Stimulated activated naive CD4-positive, alpha-beta T cell treated with Interleukin-2 at 50 U/mL for 16 hours (primary cell): Measurements from ENCODE around the gene LRRC40.
"Not testable (repeated sequence)": the region's sequence is repeated elsewhere in the genome, so short reads cannot be mapped to it uniquely, and the experiment has no call there.

ENCODE experiments used
- DNase-seq: peaks from one replicate; lab custom pipeline; 2025; lab: John Stamatoyannopoulos, UW

The LRRC40 gene

GRCh38 chr1:70202173-70202758, 3.1 kb downstream of the LRRC40 start:
- DNase-seq = no peak

GRCh38 chr1:70200065-70200464, 5.3 kb downstream of the LRRC40 start:
- DNase-seq = no peak

- no peak for DNase-seq
These were observed 9.0 kb downstream of the LRRC40 start for GRCh38 chr1:70196333-70196732.

GRCh38 chr1:70195342-70195741, 10.0 kb downstream of the LRRC40 start:
- no peak for DNase-seq

- DNase-seq = no peak
These were observed 10.8 kb downstream of the LRRC40 start for GRCh38 chr1:70194601-70195000.

- not testable (repeated sequence) for DNase-seq
These were observed 12.9 kb downstream of the LRRC40 start for GRCh38 chr1:70192446-70192845.

DNA sequence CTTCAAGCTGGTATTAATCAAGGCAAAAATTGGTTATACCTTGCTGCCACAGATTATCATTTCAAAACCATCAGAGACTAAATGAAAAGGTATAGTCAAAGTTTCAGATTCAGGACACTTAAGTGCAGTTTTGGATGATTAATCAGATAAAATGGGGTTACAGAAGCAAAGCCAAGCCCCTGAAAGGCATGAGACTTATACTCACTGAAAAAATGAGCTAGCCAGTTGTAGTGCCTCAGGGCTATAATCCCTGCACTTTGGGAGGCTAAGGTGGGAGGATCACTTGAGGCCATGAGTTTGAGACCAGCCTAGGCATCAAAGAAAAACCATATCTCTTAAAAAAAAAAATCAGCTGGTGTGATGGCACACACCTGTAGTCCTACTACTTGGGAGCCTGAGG, 15.2 kb downstream of the LRRC40 start:
- DNase-seq = no peak

GRCh38 chr1:70188522-70188921, 16.9 kb downstream of the LRRC40 start:
- no peak for DNase-seq

DNA sequence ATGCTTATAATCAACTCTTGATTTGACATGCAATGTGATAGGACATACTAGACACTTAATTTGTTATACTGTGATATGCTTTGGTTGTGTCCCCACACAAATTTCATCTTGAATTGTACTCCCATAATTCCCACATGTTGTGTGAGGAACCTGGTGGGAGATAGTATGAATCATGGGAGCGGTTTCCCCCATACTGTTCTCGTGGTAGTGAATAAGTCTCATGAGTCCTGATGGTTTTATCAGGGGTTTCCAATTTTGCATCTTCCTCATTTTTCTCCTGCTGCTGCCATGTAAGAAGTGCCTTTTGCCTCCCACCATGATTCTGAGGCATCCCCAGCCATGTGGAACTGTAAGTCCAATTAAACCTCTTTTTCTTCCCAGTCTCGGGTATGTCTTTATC, 20.2 kb downstream of the LRRC40 start:
- DNase-seq = not testable (repeated sequence)

DNA sequence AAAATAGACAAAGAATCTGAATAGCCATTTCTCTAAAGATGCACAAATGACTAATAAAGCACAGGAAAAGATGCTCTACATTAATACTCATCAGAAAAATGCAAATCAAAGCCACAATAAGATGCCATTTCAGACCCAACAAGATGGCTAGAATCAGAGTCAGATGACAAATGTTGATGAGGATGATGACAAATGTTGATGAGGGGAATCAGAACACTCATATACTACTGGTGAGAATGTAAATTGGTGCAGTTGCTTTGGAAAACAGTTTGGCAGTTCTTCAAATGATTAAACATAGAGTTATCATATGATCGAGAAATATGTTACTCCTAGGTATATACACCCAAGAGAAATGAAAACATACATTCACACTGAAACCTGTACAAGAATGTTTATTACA, 33.9 kb downstream of the LRRC40 start:
- no peak for DNase-seq

DNA sequence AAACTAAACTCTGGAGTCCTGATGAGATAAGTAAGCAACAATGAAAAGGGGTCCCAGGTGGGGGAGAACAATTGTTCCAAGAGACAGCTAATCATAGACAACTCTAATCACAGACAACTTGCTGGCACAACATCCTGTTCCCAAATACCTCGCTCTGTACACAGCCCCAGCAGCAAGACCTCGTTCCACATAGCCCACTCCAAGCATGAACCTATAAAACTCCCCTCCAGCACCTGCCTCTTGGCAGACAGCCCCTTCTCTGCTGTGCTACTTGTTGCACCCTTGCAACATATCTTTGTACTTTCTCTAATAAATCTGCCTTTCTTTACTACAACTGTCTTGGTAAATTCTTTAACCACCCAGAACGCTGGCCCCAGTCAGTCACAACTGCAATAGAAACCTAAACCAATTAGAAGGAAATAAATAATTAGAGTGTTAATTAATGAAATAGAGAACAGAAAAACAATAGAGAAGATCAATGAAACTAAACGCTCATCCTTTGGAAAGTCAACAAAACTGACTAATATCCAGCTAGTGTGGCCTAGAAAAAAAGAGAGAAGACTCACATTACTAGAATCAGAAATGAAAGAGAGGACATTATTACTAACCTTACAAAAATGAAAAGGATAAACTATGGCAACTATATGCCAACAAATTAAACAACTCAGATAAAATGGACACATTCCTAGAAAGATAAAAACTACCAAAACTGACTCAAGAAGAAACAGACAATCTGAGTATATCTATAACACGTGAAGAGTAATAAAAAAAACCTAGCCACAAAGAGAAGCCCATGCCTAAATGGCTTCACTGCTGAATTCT, 36.1 kb downstream of the LRRC40 start:
- no peak for DNase-seq

GRCh38 chr1:70168283-70168682, 37.1 kb downstream of the LRRC40 start:
- DNase-seq = no peak

DNA sequence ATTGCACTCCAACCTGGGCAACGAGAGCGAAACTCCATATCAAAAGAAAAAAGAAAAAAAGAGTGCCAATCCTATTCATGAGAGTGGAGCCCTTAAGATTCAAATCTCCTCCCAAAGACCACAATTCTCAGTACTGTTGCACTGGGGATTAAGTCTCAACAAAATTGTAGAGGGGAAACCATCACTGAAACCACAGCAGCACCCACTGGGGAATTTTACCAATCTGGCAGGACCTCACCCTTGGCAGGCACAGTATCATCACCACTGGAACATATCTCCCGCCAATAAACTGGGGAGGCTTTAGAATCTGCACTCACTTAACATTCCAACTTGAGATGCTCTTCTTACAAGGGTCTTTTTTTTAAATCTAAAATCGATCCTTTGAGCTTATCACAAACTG, 41.0 kb downstream of the LRRC40 start:
- DNase-seq = no peak

DNA sequence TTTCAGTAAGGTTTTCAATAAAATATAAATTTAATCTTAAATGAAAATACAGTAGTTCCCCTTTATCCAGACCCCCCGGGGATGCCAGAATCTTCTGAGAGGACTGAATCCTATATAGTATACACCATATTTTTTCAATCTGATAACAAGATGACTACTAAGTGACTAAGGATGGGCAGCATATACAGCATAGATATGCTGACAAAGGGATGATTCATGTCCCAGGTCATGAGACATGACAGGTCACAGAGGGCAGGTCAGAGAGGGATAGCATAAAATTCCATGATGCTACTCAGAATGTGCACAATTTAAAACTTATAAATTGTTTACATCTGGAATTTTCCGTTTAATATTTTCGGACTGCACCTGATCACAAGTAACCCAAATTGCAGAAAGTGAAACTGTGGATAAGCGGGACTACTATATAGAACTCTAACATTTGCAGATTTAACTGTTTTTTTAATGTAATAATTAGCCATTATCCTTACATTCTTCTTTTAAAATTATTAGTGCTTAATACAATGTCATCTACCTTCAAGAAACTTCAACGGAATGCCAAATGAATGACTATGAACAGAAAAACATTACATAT, 48.8 kb downstream of the LRRC40 start:
- no peak for DNase-seq

DNA sequence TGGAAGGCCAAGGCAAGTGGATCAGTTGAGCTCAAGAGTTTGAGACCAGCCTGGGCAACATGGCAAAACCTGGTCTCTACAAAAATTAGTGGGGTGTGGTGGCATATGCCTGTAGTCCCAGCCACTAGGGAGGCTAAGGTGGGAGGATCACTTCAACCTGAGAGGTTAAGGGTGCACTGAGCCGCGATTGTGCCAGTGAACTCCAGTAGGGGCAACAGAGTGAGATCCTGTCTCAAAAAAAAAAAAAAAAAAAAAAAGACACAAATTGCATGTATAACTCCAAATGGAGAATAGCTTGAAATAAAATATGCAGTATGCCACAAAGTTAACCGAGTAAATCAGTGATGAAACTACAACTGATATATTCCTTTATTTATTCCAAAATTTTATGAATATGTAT, 51.6 kb downstream of the LRRC40 start:
- DNase-seq = no peak

GRCh38 chr1:70150444-70150843, 54.9 kb downstream of the LRRC40 start:
- no peak for DNase-seq

DNA sequence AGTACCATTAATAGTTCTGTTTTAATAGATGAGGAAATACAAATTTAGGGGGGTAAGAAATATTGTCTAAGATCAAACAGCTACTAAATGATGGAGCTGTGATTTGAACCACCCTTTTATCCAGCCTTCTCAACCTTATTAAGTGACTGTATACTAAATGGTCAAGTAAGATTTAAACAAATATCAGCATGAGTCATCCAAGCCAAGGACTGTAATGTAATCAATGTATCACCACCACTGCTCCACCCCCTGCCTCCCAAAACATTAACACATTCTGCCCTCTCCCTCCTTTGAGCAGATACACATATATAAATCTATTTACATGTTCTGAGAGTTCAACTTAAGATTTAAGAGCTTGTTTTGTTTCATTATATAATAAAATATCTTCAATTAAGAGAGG, 58.9 kb downstream of the LRRC40 start:
- DNase-seq = no peak

- no peak for DNase-seq
These were observed 62.2 kb downstream of the LRRC40 start for GRCh38 chr1:70143048-70143659.

DNA sequence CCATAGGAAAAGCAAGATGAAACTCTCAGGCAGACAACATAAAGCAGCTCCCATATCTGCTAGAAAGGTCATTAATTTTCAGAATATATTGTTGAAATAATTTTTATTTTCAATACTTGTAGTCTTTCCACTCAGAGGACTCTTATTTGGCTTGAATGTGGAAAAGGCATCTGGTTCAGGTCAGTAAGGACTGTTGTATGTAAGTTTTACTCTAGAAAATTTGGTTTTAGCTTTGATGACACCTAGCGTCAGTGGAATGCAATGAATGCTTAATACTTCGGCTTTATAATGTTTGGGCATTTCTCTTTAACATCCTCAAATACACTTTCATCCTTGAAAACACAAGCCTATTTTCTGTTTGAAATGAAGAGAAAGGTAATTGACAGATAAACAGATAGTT, 63.3 kb downstream of the LRRC40 start:
- no peak for DNase-seq

- DNase-seq = no peak
These were observed 64.5 kb downstream of the LRRC40 start for GRCh38 chr1:70140894-70141293.

GRCh38 chr1:70140343-70140742, 65.0 kb downstream of the LRRC40 start:
- DNase-seq = no peak

GRCh38 chr1:70134148-70134547, 71.2 kb downstream of the LRRC40 start:
- DNase-seq = no peak

DNA sequence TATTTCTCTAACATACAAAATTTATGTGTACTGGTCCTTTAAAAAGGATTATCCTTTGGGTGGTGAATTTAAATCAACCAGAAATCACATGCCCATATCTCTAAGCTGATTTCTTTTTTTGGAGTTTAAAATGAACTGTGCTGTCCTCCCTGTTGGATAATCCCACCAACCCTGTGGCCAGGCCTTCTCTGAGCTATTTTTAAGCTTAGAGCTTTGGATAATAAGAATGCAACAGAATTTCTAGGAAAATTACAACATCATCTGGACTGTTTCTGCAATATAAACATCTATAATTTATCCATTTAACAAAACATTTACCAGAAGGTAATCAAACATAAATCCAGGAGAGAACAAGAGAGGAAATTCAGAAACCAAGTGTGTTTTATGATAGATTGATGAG, 88.3 kb downstream of the LRRC40 start:
- no peak for DNase-seq
